Measurements from ENCODE around the gene NUDT4.
"Not testable (repeated sequence)": the region's sequence is repeated elsewhere in the genome, so short reads cannot be mapped to it uniquely, and the experiment has no call there.

The NUDT4 gene

DNA sequence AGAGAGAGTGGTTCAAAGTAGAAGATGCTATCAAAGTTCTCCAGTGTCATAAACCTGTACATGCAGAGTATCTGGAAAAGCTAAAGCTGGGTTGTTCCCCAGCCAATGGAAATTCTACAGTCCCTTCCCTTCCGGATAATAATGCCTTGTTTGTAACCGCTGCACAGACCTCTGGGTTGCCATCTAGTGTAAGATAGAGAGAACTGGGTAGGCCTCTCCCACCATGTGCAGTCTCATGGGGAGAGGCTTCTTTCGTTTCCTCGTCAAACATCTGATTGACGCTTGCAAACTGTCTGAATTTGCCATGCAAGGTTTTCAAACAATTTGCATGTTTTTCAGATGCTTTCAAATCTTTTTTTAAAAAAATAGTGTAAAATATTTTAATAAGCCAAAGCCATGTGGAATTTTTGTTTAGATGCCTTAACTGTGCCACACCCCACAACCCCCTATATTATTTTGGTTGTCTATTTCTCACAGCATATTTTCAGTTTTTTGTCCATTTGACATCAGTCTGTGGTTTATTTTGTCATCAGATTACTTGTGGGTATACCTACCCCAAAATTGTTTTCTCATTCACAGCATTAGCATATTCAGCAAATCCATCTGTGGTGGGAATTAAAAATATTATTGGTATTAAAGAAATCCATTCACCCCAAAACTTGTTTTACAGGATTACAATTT, 21.6 kb downstream of the NUDT4 start:
- DNase-seq (ENCODE audit: low read depth, low spot score), result not testable (repeated sequence)

DNA sequence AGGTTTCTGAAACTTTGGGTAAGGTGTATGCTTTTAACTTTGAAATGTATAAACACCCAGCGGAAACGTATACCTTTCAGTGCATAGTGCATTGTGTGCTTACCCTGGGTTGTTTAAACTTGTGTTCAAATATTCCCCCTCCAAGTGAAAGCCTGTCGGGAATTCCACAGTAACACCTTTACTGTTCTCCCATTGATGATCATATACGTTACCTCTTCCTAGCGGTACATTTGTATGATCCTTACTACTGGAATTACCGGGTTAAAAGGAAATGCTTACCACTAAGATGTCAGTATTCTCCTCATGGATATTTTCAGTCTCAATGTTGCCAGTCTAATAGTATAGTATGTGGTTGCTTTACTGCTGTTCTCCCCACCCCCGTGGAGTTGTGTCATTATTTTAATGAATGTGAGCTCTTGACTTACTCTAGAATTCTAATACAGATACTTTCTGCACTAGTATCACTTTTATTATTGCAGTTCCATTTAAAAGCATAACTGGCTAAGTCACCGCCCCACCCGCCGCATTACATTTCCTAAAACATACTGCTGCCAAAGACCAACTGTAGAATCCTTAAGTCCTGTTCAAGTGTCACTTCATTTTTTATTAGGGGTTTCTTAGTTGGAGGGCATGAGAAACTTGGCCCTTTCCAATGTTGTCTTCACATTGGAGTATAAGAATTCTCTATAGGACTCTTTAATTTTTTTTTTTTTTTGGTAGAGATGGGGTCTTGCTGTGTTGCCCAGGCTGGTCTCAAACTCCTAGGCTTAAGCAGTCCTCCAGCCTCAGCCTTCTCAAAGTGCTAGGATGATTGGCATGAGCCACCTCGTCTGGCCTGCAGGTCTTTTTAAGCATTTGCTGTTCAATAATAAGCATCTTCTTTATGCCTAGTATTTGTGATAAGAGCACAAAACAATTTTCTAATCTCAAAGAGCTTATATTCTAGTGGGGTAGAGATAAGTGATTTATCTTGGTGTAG, 24.9 kb downstream of the NUDT4 start:
- no peak for DNase-seq (ENCODE audit: low read depth, low spot score)

DNA sequence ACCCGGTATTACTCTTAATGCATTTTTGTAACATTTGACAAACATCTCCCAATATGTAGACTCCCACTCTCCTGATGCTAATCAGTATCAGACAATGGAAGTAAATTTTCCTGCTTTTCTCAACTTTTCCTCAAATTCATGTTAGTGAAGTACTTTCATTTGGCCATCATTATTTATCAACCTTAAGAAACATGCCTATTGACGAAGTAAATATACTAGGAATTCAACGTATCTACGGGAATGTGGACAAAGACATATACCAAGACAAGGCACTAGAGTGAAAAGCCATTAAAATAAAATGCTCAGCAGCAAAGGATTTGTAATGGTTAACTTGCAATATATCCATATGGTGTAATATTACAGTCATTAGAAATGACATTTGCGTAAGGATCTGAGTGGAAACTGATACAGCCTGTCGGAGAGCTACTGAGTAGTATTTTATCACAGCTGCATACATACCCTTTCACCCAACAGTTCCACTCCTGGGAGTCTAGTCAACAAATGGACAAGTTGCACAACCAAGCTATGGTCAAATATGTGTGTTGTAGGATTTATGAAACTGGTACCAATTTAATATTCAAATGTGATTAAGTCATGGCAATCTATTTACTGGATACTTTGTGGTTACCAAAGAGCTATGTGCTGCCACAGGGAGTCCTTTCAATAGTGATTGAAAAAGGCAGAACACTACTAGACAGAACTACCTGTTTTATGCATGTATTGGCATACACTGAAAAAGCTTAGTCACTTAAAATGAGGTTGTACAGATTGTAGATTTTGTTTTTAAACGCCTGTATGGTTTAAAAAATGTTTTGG, 26.5 kb downstream of the NUDT4 start:
- DNase-seq (ENCODE audit: low read depth, low spot score), result no peak

DNA sequence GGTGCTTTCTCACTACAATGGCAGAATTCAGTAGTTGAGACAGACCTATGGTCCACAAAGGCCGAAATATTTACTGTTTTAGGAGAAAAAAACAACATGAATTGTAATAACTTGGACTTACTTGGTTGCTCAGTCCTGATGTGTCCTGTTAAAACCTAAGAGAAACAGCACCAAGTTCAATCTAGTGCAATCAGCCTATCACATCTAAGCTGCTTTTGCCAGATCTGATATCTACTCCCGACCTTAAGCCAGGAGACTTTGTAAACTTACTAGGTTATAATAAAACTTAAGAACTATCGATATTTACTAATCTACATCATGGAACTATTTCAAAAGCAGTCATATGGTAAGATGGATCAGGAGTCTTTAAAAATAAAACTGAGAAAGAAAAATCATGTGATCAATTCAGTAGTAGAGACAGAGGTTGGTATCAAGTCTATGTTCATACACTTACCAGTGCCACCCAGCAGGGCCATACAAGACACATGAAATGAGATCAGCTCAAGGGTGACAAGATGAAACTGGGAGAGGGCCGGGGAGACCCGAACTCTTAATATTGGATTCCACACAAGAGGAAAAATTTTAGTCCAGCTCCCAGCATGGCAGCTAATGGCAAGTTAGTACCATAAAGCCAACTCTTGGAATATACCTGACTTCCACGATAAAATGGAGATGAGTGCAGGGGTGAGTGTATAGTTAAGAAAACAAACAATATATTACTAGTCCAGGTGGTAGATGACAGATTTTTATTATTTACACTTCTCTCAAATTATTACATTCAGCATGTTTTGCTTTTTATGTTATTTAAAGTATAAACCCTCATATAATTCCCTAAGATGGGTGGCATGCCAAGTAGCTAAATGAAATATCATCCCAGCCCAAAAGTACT, 27.5 kb downstream of the NUDT4 start:
- DNase-seq (ENCODE audit: low read depth, low spot score), result no peak

DNA sequence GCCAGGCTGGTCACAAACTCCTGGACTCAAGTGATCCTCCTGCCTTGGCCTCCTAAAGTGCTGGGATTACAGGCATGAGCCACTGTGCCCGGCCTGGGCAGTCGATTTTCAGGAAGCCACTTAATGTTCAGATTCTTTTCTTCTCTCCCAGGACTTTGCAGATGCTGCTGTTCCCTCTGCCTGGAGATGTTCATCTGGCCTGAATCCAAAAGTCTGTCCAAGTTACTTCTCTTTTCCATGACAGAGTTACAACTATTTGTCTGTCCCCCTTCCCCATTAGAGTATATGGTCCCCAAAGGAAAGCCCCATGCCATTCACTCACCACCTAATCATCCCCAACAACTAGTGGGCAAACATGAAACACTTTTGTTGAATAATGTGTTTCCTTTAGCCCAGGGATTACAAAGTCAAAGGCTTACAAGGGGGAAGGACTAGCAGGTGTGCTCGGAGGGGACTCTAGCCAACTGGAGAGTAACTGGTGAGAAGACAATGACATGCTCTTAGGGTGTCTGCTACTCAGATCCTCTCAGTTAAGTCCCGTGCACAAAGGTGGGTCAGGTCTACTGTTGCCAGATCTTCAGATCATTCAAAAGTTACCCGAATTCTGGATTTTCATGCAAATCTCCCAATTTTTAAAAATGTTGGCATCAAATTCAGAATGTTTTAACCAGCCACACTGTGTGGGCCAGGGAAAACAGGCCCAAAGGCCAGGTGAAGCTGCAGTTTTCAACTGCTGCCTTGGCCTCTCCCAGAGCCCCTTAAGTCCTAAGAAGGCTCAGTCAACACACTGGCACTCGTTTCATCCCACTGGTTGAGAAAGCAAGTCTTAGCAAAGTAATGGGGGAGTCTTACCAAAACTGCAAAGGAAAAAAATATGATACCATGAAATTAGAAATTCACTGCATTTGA, 29.6 kb downstream of the NUDT4 start:
- no peak for DNase-seq (ENCODE audit: low read depth, low spot score)

DNA sequence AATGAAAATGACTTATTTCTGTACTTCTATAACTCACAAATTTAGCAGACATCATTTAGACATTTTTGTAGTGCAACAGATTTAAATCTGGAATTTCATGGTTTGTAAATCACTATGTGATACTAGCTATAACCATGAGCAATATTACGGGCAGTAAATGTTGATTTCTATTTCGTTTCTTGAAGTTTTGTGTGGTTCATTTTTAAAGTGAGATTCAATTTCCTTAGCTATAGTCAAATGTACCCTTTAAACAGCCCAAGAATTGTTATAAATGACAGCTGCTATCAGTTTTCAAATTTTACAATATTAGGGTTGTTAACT, 30.2 kb downstream of the NUDT4 start:
- DNase-seq (ENCODE audit: low read depth, low spot score), result no peak

DNA sequence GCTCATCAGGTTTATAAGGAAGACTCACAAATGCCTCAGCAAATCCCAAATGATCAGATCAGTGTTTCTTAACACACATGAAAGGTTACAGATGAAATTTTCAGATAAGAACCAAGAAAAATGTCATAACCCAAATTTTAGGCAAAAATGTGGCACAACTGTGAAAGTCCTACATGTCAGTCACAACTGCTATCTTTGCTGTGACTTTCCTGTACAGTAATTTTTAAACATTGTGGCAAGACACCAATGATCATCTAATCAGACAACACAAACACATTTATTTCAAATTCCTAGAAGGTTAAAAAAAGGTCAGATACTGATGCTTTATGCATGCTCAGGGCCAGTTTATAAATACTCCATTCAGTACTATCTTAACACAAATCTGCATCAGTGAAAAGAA, 31.1 kb downstream of the NUDT4 start:
- no peak for DNase-seq (ENCODE audit: low read depth, low spot score)

DNA sequence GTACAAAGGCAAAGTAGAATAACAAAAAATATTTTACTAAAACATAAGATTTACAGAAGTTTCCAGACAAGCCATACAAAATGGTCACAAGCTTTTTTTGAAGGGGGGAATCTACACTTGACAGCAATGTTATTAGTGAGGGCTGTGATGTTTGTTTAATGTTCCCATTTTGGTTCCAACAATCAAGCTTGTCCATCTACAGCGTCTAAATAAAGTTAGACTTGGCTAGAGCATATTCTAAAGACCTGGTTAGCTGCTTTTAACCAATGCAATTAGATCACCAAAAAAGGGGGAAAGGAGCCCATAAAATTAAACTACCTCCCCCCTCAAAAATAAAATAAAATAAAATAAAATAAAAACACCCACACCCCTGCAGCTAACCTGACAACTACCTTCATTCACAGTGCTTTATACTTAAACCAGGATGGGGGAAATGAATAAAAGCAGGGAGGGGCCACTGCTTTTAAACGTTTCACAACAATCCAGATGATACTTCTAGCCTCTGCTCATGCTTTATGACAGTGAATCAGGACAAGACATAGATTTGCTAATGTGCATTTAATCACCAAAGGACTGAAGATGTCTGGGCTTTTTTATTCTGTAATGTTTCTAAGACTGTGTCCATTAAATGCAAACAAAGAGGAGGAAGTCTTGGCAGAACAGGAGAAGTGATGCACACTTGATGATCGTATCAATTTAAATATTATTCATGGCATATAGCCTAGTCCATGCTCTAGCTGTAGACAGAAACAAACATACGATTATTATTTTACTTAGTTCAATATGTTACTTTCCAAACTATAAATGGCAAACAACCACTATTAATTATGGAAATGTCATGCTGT, 31.8 kb downstream of the NUDT4 start:
- DNase-seq (ENCODE audit: low read depth, low spot score), result not testable (repeated sequence)

DNA sequence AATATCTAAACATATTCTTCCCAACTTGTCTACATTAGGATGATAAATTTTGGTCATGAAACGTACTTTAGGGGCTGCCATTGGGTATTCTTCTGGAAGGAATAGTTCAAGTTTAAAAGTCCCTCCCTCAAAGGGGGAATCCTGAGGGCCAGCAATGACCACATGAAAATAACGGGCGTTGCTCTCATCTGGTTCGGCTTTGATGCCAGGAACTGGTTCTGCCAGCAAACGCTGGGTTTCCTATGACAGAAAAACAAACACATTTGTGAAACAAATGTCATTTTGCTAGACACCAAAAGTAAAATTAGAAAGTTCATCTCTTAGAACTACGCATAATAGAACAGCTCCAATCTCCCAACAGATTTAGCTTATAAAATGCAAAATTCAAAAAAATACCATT, 33.3 kb downstream of the NUDT4 start:
- DNase-seq (ENCODE audit: low read depth, low spot score), result not testable (repeated sequence)

DNA sequence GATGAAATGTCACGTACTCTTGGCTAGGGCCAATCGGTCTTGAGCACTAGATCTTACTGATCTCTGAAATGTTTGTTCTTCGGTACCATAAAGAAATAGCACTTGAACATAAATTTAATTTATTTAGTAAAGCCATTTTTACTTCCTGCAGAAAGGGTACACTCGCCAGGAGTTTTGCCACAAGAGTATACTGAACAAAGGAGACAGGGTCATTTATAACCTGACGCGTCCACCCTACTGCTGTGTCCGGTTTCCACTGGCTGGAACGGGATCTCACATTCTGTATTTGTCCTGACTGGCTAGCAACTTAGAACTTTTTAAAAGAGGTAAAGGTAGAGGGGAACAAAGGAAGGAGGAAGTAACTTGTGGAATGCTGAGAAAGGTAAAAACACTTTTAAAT, 34.7 kb downstream of the NUDT4 start:
- DNase-seq (ENCODE audit: low read depth, low spot score), result not testable (repeated sequence)

DNA sequence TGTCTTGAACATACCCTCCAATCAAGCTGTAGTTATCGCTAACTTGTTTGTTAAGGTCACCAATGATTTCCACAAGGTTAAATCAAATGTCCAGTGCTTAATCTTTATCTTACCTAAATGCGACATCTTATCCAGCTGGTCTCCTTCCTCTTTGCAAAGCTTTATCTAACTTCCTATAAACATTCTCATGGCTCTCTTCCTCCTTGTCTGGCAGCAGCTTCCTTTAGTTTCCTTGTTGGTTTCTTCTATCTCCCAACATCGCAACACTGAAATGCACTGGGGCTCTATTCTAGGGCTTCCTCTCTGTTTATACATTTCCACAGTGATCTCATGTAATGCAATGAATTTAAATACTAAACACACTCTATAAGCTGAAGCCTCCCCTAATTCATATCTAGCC, 35.3 kb downstream of the NUDT4 start:
- DNase-seq (ENCODE audit: low read depth, low spot score), result no peak

DNA sequence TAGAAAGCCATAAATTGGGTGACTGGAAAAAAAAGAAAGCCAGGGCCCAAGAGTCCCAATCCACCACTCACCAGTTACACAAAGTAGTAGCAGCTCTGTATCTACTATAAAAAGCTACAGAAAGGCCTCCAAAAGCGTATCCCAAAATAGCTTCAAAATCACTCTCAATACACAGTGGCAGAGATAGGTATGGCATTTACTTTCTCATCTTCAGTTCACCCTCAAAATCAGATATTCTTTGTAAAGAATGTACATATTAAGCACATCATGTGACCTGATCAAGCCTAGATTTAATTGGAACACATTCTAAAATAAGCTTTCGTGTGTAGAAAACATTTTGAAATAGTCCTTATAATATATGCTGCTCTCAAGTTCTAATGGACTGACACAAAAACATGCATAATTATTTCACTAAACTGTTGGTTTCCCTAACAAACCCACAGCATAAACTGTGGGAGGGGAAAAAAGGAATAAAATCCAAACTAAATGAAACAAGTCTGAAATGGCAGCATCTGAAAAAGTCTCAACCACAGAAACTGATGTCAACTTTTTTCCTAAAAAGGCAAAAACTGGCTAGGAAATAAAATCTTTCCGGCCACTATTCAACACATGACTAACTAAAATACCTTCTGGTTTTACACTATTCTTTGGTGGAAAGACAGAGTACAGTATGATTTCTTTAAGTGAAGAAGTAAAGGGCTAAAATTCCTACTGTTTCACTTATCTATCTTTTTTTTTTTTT, 38.2 kb downstream of the NUDT4 start:
- no peak for DNase-seq (ENCODE audit: low read depth, low spot score)

DNA sequence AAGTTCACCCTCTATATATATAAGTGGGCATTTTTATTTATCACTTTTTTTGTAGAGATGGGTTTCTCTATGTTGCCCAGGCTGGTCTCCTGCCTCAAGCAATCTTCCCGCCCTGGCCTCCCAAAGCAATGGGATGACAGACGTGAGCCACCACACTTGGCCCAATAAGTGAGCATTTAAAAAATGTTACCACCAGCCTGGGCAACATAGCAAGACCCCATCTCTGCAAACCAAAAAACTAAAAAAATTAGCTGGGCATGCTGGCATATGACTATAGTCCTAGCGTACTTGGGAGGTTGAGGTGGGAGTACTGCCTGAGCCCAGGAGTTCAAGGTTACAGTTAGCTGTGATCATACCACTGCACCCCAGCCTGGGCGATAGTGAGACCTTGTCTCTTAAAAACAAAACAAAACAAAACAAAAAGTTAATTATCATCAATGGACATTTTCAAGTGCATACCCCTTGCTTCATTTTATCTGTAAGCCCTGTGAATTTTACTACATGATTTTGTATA, 40.3 kb downstream of the NUDT4 start:
- DNase-seq (ENCODE audit: low read depth, low spot score), result no peak

DNA sequence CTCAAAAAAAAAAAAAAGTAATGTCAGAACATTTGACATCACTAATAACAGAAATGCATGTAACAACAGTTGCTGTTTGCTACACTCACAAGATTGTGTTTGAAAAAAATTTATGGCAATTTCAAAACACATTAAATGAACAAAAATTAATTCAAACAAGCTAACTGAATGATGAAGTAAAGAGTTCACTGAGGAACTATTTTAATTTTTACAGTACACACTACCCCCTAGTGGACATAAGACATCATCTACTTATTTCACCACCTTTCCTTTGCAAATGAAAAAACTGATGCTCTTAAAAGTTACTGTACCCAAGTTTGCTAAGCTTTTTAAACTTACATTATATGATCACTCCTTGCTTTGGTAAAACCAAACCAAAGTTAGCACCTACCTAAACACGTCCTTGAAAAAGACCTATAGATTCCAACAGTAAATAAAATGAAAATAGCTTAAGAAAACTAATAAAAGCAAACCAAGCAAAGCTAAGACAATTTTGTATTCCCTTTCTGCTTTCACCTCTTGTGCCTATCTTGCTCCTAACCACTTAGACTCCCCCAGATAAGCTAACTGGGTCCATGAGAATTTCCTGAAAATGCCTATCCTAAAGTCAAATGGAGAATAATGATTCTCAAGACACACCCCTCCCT, 41.8 kb downstream of the NUDT4 start:
- no peak for DNase-seq (ENCODE audit: low read depth, low spot score)

DNA sequence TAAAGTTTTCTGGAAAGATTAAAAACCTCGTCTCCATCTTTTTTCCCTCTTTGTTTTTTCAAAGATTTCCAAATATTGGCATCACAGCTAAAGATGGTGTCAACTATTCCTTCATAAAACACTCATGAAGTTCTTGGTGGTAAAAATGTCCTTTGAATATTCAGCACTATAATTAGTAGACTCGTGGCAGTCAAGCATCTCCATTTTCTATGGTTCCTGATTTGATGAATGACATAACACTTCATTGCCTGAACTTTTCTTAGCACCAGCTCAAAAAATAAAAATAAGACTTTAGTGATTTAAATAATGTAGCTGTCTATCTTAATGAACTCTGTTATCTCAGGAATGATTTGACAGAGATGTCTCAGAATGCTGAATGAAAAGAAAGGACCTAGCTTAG, 44.3 kb downstream of the NUDT4 start:
- no peak for DNase-seq (ENCODE audit: low read depth, low spot score)

DNA sequence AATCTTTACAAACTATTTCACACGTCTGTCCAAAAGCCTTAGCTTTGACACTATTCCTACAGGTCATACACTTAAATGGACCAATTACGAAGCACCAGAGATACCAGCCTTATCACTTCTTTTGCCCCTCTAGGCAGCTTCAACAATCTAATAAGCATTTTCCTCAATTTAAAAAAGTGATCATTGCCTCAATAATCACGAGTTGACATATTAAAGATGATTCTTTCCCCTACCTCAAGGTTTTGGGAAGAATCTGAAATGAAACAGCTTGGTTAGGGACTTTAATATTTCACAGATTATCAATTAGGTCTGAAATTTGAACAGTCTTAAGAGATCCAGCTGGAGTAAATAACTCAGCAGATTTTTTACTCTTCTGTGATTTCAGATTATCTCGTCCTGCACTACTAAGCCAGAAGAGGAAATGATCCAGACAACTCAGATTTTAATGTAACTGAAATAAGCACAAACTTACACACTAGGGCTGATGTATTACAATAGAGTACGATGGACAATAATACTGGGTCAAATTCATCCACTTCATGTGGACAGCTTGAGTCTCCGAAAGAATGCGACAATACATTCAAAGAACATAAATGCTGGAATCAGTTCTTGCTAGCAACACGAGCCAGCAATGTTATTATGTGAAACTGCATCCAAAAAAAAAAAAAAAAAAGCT, 48.1 kb downstream of the NUDT4 start:
- no peak for DNase-seq (ENCODE audit: low read depth, low spot score)

DNA sequence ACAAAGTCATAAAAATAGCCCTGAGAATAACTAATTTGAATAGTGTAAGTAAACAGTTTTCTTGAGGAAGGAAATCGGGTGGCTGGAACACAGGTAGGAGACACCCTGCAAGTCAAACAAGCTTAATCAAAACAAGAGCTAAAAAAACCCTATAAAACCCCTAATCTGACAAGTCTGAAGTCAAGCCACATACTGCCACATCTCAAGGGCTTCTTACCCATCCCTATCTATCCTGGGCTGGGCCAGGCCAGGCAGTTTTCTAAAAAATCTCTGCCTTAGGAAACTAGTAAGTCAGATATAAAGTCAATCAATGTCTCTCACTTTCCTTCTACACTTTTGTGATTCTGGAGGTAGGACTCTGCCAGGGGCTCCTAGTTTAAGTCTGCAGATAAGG, 48.7 kb downstream of the NUDT4 start:
- no peak for DNase-seq (ENCODE audit: low read depth, low spot score)
